Keratinocyte (primary cell): ENCODE data around the gene USP10. TPM values are rescaled to one million over a fixed set of nuclear protein-coding genes. Genes with fewer than 3 reads are reported as not detected.

Experiments used
- DNase-seq: peaks from one replicate; pipeline ENCODE4 v3.0.0-alpha.2; 2011; ENCODE audit warnings: low read depth, missing footprints, low spot score
- FAIRE-seq: peaks from 2 replicates; lab custom pipeline; 2011; peaks lifted over from hg19 to GRCh38; lab: Jason Lieb, UNC
- H2AFZ ChIP-seq: 2 replicates; pipeline ENCODE4 v1.6.0; 2012; ENCODE audit warnings: low read length, control low read depth, inconsistent platforms; ENCODE audit not compliant: control insufficient read depth
- H3K27ac ChIP-seq: 2 replicates; pipeline ENCODE4 v1.5.1; 2011; ENCODE audit warnings: low read length; ENCODE audit not compliant: control insufficient read depth, insufficient read depth
- H3K27me3 ChIP-seq: 3 replicates; pipeline ENCODE4 v1.6.0; 2011; ENCODE audit warnings: low read length; ENCODE audit not compliant: control insufficient read depth, insufficient read depth; ENCODE audit errors: extremely low read depth
- H3K36me3 ChIP-seq, 2 experiments: 2 replicates in 1 of 2; 3 replicates in 1 of 2; pipeline ENCODE4 v1.5.1; 2011; ENCODE audit warnings: low read length in 2 of 2, mild to moderate bottlenecking in 1 of 2; ENCODE audit not compliant: control insufficient read depth in 2 of 2, insufficient read depth in 2 of 2; ENCODE audit errors: extremely low read depth in 1 of 2
- H3K4me1 ChIP-seq: 3 replicates; pipeline ENCODE4 v1.5.1; 2011; ENCODE audit warnings: low read length; ENCODE audit not compliant: control insufficient read depth, insufficient read depth; ENCODE audit errors: extremely low read depth
- H3K4me2 ChIP-seq: 3 replicates; pipeline ENCODE4 v1.6.0; 2011; ENCODE audit warnings: low read depth, low read length; ENCODE audit not compliant: control insufficient read depth, insufficient read depth; ENCODE audit errors: extremely low read depth
- H3K4me3 ChIP-seq, 3 experiments: fragments of 200-600 bp in 1 of 3; sonication (generic) in 1 of 3; 2 replicates in 2 of 3; 3 replicates in 1 of 3; pipeline ENCODE4 v1.5.1; 2011 to 2016; ENCODE audit warnings: low read length in 3 of 3, mild to moderate bottlenecking in 3 of 3, control low read depth in 2 of 3, inconsistent platforms in 1 of 3, low read depth in 1 of 3, mixed read lengths in 1 of 3, mixed run types in 1 of 3, moderate library complexity in 1 of 3; ENCODE audit not compliant: control insufficient read depth in 2 of 3, insufficient read depth in 2 of 3; ENCODE audit errors: extremely low read depth in 1 of 3
- H3K79me2 ChIP-seq: 2 replicates; pipeline ENCODE4 v1.6.0; 2012; ENCODE audit warnings: low read length; ENCODE audit not compliant: control insufficient read depth, insufficient read depth
- H3K9ac ChIP-seq: 3 replicates; pipeline ENCODE4 v1.6.0; 2011; ENCODE audit warnings: low read length; ENCODE audit not compliant: control insufficient read depth, insufficient read depth; ENCODE audit errors: extremely low read depth
- H3K9me1 ChIP-seq: 3 replicates; pipeline ENCODE4 v1.6.0; 2011; ENCODE audit warnings: low read length; ENCODE audit not compliant: control insufficient read depth, insufficient read depth; ENCODE audit errors: extremely low read depth
- H3K9me3 ChIP-seq: 2 replicates; pipeline ENCODE4 v1.5.1; 2012; ENCODE audit warnings: low read depth, low read length; ENCODE audit not compliant: control insufficient read depth
- H4K20me1 ChIP-seq: 3 replicates; pipeline ENCODE4 v1.6.0; 2011; ENCODE audit warnings: low read length; ENCODE audit not compliant: control insufficient read depth, insufficient read depth; ENCODE audit errors: extremely low read depth
- CTCF ChIP-seq, 3 experiments: IDR thresholded peaks in 1 of 3; conservative IDR thresholded peaks in 1 of 3; optimal IDR thresholded peaks in 1 of 3; 2 replicates in 2 of 3; 3 replicates in 1 of 3; pipeline versions ENCODE3 to v1.5.1; 2011; ENCODE audit warnings: low read length in 3 of 3, mild to moderate bottlenecking in 3 of 3, moderate library complexity in 2 of 3, control low read depth in 1 of 3, inconsistent platforms in 1 of 3; ENCODE audit not compliant: insufficient read depth in 2 of 3; ENCODE audit errors: extremely low read depth in 1 of 3
- EZH2 ChIP-seq: IDR thresholded peaks from one replicate; pipeline ENCODE4 v1.6.1; 2012; ENCODE audit warnings: inconsistent platforms, mild to moderate bottlenecking, low read length, moderate library complexity
- dilution Hi-C: fragments of 300-500 bp; cut with MboI; formaldehyde crosslinking; loops from one replicate; pipeline ENCODE4 v1.7.0; 2020; ENCODE audit warnings: low sequenced_read_pairs; ENCODE audit not compliant: extremely low pct_ligation_motif_present
- polyA plus RNA-seq, 5 experiments: library from polyadenylated mRNA; depleted of rRNA in 3 of 5; stranded (reverse) in 3 of 5; stranded (forward) in 1 of 5; unstranded in 1 of 5; fragments of >200 nt; gene quantifications; 1 replicate in 1 of 5; 2 replicates in 3 of 5; 3 replicates in 1 of 5; pipeline versions ENCODE4 v1.2.1 to v1.2.3, GENCODE V29; 2011 to 2012; ENCODE audit warnings: missing spikeins in 2 of 5, low read depth in 1 of 5, low replicate concordance in 1 of 5

Gene USP10
- polyA plus RNA-seq, 1 donor (not counting 4 experiments of a cell fraction or from before 2014, with no cell fraction given), result 92.0 TPM

GRCh38 chr16:84786605-84787262, 86.9 kb downstream of the USP10 start:
- FAIRE-seq, result no peak
- dilution Hi-C loops, result loop anchor here (10.0 kb wide), 1 partner anchor 188 kb away; no protein-coding TSS in a partner anchor
- H3K4me2 ChIP-seq, result no peak overlapping the region
- H4K20me1 ChIP-seq, result no peaks in the 10 kb centered on the region
- no peaks in the 10 kb centered on the region for H3K4me1 ChIP-seq
- no peak for DNase-seq
- H3K9me3 ChIP-seq, result no peaks in the 10 kb centered on the region
- H3K9ac ChIP-seq, result no peak overlapping the region
- no peaks in the 10 kb centered on the region for H3K9me1 ChIP-seq
- no peaks in the 10 kb centered on the region for H3K79me2 ChIP-seq
- TF ChIP-seq CTCF (optimal IDR thresholded peaks at IDR 0.05 in 1 of 3, IDR thresholded peaks at IDR 0.05 in 1 of 3, conservative IDR thresholded peaks at IDR 0.05 in 1 of 3; ENCODE audit: extremely low read depth in 1 of 3, insufficient read depth in 2 of 3, low read length in 3 of 3), result no peak
- TF ChIP-seq EZH2, result no peak
- H3K27me3 ChIP-seq, result no peaks in the 10 kb centered on the region
- no peak overlapping the region for H3K4me3 ChIP-seq
- no peak overlapping the region for H3K27ac ChIP-seq
- no peak overlapping the region for H2AFZ ChIP-seq
- H3K36me3 ChIP-seq, result no peaks in the 10 kb centered on the region

- Histone ChIP-seq H3K36me3 (no peaks in the 10 kb centered on the region), H3K27ac (no peak overlapping the region), H3K9ac (no peak overlapping the region), H3K79me2 (no peaks in the 10 kb centered on the region), H3K9me1 (no peaks in the 10 kb centered on the region), H3K4me3 (no peak overlapping the region), H3K4me2 (no peak overlapping the region), H3K4me1 (no peaks in the 10 kb centered on the region), H2AFZ (no peak overlapping the region), H4K20me1 (no peaks in the 10 kb centered on the region), H3K27me3 (no peaks in the 10 kb centered on the region), H3K9me3 (no peaks in the 10 kb centered on the region)
- TF ChIP-seq CTCF (optimal IDR thresholded peaks at IDR 0.05 in 1 of 3, IDR thresholded peaks at IDR 0.05 in 1 of 3, conservative IDR thresholded peaks at IDR 0.05 in 1 of 3; ENCODE audit: extremely low read depth in 1 of 3, insufficient read depth in 2 of 3, low read length in 3 of 3), result no peak
- no peak for TF ChIP-seq EZH2
- FAIRE-seq, result no peak
- dilution Hi-C loops, result loop anchor here (10.0 kb wide), 1 partner anchor 188 kb away; no protein-coding TSS in a partner anchor
- DNase-seq, result no peak
These were observed 87.4 kb downstream of the USP10 start for GRCh38 chr16:84787263-84787622.
